PFSK-1 (cell line): ENCODE data around the gene PCK2.

ENCODE experiments used
- POLR2AphosphoS5 ChIP-seq: IDR thresholded peaks from 2 replicates; pipeline ENCODE4 v1.6.1; 2012; ENCODE audit warnings: low read depth, mild to moderate bottlenecking, control low read depth, low read length, moderate library complexity
- SIN3A ChIP-seq: IDR thresholded peaks from 2 replicates; pipeline ENCODE4 v1.6.1; 2012; ENCODE audit warnings: mild to moderate bottlenecking, low read length, moderate library complexity, borderline replicate concordance; ENCODE audit not compliant: insufficient read depth
- TAF1 ChIP-seq: IDR thresholded peaks from 2 replicates; pipeline ENCODE4 v1.6.1; 2012; ENCODE audit warnings: low read length, control low read depth, borderline replicate concordance; ENCODE audit not compliant: insufficient read depth

DNA sequence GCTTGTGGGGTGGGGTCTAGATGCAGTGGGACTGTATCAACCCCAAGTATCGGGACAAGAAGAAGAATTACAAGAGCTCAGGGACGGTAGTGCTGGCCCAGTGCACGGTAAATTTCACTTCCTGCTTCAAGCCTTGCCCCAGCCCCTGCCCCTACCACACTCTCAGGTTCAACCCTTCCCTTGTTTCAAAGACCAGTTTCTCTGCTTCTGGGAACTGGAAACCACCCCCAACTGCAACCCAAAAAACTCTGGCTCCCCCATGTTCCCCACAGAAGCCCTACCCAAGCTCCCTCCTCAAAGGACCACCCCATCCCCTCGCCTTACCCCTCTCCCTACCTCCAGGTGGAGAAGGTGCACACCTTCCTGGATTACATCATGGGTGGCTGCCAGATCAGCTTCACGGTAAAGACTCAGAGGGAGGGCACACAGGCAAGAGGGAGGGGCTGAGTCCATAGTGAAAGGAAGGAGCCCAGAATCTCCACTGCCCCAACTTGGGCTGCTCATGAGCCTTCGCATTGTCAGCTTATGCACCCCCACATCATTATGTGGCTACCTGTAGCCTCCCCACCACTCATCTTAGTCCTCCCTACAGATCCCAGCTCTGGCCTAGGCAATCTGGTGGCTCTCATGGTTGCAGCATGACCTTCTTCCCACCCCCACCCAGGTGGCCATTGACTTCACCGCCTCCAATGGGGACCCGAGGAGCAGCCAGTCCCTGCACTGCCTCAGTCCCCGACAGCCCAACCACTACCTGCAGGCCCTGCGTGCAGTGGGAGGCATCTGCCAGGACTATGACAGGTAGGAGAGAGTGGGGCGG lies 18.4 kb upstream of the PCK2 start:
- no peak for TF ChIP-seq TAF1
- no peak for TF ChIP-seq POLR2AphosphoS5
- no peak for TF ChIP-seq SIN3A
